GM12801 (cell line): ENCODE data around the gene MRRF.

Experiments
- TF ChIP-seq, protein P1 (sequence below): IDR thresholded peaks from one replicate; pipeline ENCODE4 v1.5.1; 2011; ENCODE audit warnings: control low read depth; ENCODE audit not compliant: insufficient read length; ENCODE audit errors: extremely low read depth

The MRRF gene

DNA sequence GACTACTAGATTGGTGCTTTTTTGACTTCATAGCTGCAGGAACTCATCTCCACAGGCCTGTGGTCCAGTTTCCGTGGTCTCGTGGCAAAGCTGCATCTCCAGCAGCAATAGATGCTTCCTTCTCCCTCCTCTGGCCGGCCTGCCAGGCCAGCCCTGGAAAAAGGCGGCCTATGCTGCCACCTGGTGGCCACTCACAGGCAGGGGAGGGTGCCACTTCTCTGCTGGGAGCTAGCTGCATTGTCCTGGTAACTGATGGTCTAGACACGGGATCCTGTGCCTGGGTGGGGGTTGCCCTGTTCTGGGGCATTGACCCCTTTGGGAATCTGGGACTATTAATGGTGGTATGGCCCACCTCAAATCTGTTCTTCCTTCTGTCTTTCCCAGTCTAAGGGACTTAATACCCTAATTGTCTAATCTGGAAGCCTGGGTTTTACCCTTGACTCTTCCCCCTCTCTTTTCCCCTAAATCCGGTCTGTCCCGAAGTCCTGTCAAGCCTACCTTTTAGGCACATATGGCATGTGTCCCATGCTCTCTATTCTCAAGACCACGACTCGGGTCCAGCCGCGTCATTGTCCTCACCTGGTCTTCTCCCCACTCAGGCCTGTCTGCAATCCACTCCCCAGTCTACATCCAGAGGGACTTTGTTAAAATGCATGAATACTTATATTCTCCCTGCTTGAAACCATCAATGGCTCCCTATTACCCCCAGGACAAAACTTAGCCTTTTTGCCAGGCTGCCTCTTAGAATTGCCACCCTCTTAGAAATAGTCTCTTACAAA is 86.1 kb downstream of the MRRF start:
- TF ChIP-seq, protein P1, sequence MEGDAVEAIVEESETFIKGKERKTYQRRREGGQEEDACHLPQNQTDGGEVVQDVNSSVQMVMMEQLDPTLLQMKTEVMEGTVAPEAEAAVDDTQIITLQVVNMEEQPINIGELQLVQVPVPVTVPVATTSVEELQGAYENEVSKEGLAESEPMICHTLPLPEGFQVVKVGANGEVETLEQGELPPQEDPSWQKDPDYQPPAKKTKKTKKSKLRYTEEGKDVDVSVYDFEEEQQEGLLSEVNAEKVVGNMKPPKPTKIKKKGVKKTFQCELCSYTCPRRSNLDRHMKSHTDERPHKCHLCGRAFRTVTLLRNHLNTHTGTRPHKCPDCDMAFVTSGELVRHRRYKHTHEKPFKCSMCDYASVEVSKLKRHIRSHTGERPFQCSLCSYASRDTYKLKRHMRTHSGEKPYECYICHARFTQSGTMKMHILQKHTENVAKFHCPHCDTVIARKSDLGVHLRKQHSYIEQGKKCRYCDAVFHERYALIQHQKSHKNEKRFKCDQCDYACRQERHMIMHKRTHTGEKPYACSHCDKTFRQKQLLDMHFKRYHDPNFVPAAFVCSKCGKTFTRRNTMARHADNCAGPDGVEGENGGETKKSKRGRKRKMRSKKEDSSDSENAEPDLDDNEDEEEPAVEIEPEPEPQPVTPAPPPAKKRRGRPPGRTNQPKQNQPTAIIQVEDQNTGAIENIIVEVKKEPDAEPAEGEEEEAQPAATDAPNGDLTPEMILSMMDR, result no peak

DNA sequence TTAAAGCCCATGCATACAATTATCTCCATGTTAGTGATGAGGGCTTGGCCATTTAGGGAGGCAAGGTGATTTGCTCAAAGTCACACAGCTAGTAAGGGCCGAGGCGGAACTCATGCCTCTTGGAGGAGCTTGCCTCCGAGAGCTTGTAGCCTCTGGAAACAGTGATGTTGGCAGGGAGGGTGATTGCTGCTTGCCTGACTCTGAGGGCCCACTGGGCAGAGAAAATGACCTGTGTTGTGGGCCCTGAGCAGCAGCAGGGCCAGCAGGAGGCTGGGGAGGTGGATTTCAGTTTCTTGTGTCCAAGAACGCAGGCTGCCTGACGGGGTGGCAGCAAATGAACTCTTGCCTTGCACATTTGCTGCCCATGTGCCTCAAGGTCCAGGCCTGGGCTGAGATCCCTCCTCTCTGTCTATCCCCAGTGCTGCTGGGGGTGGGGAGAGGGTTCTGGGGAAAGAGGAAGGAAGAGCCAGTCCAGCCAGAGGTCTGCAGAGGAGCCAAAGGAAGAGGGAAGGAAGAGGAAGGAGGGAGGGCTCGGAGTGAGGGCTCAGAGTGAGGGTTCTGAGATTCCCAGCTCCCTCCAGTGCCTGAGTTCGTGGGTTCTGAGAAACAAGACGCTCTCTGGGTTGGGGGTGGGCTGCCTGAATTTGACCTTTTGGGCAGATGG is 90.0 kb downstream of the MRRF start:
- TF ChIP-seq, protein P1, result no peak

DNA sequence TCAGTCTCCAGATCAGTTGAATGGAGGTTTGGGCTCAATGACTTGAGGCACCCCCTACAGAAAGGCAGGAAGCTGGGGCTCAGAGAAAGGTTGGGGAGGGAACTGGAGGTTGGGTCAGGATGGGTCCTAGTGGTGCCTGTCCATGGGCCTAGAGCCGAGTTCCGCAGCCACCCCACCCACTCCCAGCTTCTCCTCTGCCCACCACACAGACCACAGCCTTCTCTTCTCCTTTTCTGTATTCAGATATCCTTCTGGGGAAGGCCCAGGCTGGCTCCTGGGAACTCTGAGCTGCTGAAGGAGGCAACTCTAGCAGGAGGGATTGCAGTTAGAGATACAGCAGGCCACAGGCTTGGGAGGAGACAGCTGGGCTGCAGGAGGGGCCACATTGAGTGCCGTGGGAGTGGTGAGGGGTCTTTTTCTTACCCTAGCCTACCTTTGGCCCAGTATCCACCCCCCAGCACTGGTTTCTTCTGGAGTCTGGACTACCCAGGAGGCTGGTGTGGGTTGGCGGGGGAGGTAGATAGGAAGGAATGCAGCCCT is 90.7 kb downstream of the MRRF start:
- TF ChIP-seq, protein P1, result no peak

DNA sequence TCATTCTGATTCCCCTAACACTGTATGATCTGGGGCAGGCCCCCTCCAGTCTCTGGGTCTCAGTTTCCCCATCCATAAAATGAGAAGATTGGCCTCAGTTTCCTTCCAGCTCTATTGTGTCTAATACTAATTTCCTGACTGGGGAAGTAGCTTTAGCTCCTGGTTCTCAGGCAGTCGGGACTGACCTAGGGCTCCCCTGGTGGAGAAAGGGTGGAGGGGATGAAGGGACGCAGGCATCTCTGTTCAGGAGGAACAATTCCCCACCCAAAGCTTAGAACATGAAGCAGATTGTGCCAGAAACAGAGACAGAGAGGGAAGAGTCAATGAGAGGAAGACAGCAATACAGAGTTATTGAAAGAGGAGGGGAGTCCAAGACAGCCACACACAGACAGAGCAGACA is 91.9 kb downstream of the MRRF start:
- TF ChIP-seq, protein P1, result no peak

GRCh38 chr9:122360891-122361290 is 96.2 kb downstream of the MRRF start:
- TF ChIP-seq, protein P1, result no peak

DNA sequence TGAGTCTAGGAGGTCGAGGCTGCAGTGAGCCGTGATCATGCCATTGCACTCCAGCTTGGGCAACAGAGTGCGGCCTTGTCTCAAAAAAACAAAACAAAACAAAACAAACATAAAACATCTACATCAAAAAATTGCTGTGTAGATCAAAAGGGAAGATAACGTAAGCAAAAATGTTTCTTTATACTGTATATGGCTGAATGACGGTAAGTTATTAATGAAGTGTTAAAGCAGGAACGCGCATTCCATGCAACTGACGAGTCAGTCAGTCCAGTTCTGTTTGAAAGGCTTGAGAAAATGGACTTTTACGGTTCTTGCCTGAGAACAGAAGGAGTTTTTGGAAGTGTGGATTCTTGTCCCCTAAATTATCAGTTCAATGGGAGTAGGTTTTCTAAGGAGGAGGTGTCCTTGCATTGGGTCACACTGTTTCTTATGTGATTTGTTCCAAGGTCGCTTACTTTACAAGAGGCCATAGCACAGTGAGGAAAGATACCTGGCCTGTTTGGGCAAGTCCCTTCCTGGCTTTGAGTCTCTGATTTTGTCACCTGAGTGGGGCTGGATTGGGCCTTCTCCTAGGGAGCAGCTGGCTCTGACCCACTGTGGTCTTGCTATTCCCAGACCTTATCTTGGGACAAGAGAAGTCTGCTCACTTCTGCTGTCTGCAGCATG is 99.6 kb downstream of the MRRF start:
- TF ChIP-seq, protein P1, result no peak

- TF ChIP-seq, protein P1, result no peak
These were observed 100.1 kb downstream of the MRRF start for GRCh38 chr9:122364783-122365150.
